NB4 (cell line): Measurements from ENCODE around the gene LCE1F.

Source experiments
- CTCF ChIP-seq: IDR thresholded peaks from one replicate; pipeline ENCODE4 v1.5.1; 2012; ENCODE audit warnings: low read depth, low read length
- MYC ChIP-seq: IDR thresholded peaks from 2 replicates; pipeline ENCODE4 v1.6.1; 2011; ENCODE audit warnings: low read depth, low read length
- POLR2A ChIP-seq: IDR thresholded peaks from 2 replicates; pipeline ENCODE4 v1.6.1; 2011; ENCODE audit warnings: mild to moderate bottlenecking; ENCODE audit not compliant: insufficient read length; ENCODE audit errors: extremely low read depth

- TF ChIP-seq CTCF (no peak), POLR2A (no peak), MYC (no peak)
These were observed 31.6 kb downstream of the LCE1F start, which contains the start of gene LCE1C for GRCh38 chr1:152806576-152806975.
